ENCODE measurements around the gene TBL1XR1.

The TBL1XR1 gene

GRCh38 chr3:177197041-177197726, at the start of gene TBL1XR1:
TSS of gene TBL1XR1 (minus strand) at chr3:177197482. CDS start at chr3:177064977, 132,505 bp downstream.
- DNase-seq (ENCODE audit: low spot score): peak; percentile 83

- DNase-seq (ENCODE audit: low spot score): no peak
Observed at GRCh38 chr3:177245250-177245649, 48.0 kb upstream of the TBL1XR1 start.

GRCh38 chr3:177244606-177245005, 47.3 kb upstream of the TBL1XR1 start:
- no peak for DNase-seq (ENCODE audit: low spot score)

GRCh38 chr3:177238686-177239216, 41.5 kb upstream of the TBL1XR1 start:
- DNase-seq (ENCODE audit: low spot score): no peak

- no peak for DNase-seq (ENCODE audit: low spot score)
Observed at GRCh38 chr3:177237206-177237605, 39.9 kb upstream of the TBL1XR1 start.

GRCh38 chr3:177236704-177237103, 39.4 kb upstream of the TBL1XR1 start:
- DNase-seq (ENCODE audit: low spot score): no peak

- no peak for DNase-seq (ENCODE audit: low spot score)
Observed at GRCh38 chr3:177234121-177234520, 36.8 kb upstream of the TBL1XR1 start.

GRCh38 chr3:177231242-177231641, 34.0 kb upstream of the TBL1XR1 start:
- no peak for DNase-seq (ENCODE audit: low spot score)

GRCh38 chr3:177230641-177231040, 33.4 kb upstream of the TBL1XR1 start:
- no peak for DNase-seq (ENCODE audit: low spot score)

GRCh38 chr3:177229791-177230190, 32.5 kb upstream of the TBL1XR1 start:
- no peak for DNase-seq (ENCODE audit: low spot score)

GRCh38 chr3:177228601-177229190, 31.4 kb upstream of the TBL1XR1 start:
- DNase-seq (ENCODE audit: low spot score): no peak

GRCh38 chr3:177224414-177224813, 27.1 kb upstream of the TBL1XR1 start:
- DNase-seq (ENCODE audit: low spot score): no peak

- no peak for DNase-seq (ENCODE audit: low spot score)
Observed at GRCh38 chr3:177221744-177222143, 24.5 kb upstream of the TBL1XR1 start.

GRCh38 chr3:177220136-177220974, 23.1 kb upstream of the TBL1XR1 start:
- DNase-seq (ENCODE audit: low spot score): no peak

GRCh38 chr3:177213801-177214535, 16.7 kb upstream of the TBL1XR1 start:
- no peak for DNase-seq (ENCODE audit: low spot score)

- DNase-seq (ENCODE audit: low spot score): no peak
Observed at GRCh38 chr3:177212756-177213155, 15.5 kb upstream of the TBL1XR1 start.

GRCh38 chr3:177212278-177212610, 15.0 kb upstream of the TBL1XR1 start:
- no peak for DNase-seq (ENCODE audit: low spot score)

- no peak for DNase-seq (ENCODE audit: low spot score)
Observed at GRCh38 chr3:177211503-177212277, 14.4 kb upstream of the TBL1XR1 start.

GRCh38 chr3:177210744-177211502, 13.6 kb upstream of the TBL1XR1 start:
- DNase-seq (ENCODE audit: low spot score): no peak

GRCh38 chr3:177209509-177209908, 12.2 kb upstream of the TBL1XR1 start:
- no peak for DNase-seq (ENCODE audit: low spot score)

- DNase-seq (ENCODE audit: low spot score): no peak
Observed at GRCh38 chr3:177208781-177209180, 11.5 kb upstream of the TBL1XR1 start.

Measured in activated CD4-positive, alpha-beta T cell treated with anti-CD3 and anti-CD28 coated beads, Interleukin-2, Interleukin-4, amounts not matched to agents 100 ng/mL and 50 ng/mL, durations not matched to agents 16 hours and 8 hours (primary cell).